IMR-90 (cell line): Measurements from ENCODE around the gene RECK. TPM values are rescaled to one million over a fixed set of nuclear protein-coding genes. Genes with fewer than 3 reads are reported as not detected.

Source experiments
- ATAC-seq: fragments of 200-7000 bp; cut with Tn5 transposase; 2 replicates; pipeline ENCODE4 v1.9.1; 2020; ENCODE audit warnings: low read depth, mild to moderate bottlenecking, moderate library complexity
- BruUV-seq: library from RNA; stranded (reverse); fragments of 400-500 nt; replicated peaks from 2 replicates; lab custom pipeline; 2021; lab: Mats Ljungman, UMichigan
- CTCF ChIA-PET: fragments of 300-600 bp; formaldehyde crosslinking; extraction: SDS; loops from one replicate; lab custom pipeline; 2021; ENCODE audit warnings: antibody characterized with exemption; lab: Yijun Ruan, JAX
- POLR2A ChIA-PET: fragments of 300-600 bp; sonication (Branson Sonifier 250); formaldehyde crosslinking; loops from one replicate; lab custom pipeline; 2022; ENCODE audit warnings: antibody characterized with exemption; ENCODE audit not compliant: unreplicated experiment; lab: Charles Lee
- DNase-seq: peaks from one replicate; pipeline ENCODE4 v3.0.0; 2013
- H2AFZ ChIP-seq: replicated peaks from 2 replicates; pipeline ENCODE3; 2013; ENCODE audit warnings: low read length, mild to moderate bottlenecking; ENCODE audit not compliant: poor library complexity
- H2AK5ac ChIP-seq: 2 replicates; pipeline ENCODE4 v1.6.1; 2013; ENCODE audit warnings: low read depth, low read length, inconsistent platforms
- H2AK9ac ChIP-seq: replicated peaks from 2 replicates; pipeline ENCODE3; 2013; ENCODE audit warnings: mild to moderate bottlenecking, low read depth, low read length, moderate library complexity; ENCODE audit not compliant: poor library complexity
- H2BK120ac ChIP-seq: 2 replicates; pipeline ENCODE4 v1.6.1; 2013; ENCODE audit warnings: low read depth, low read length, inconsistent platforms
- H2BK15ac ChIP-seq: 3 replicates; pipeline ENCODE4 v1.6.1; 2013; ENCODE audit warnings: low read depth, low read length, inconsistent platforms
- H2BK20ac ChIP-seq: 2 replicates; pipeline ENCODE4 v1.6.1; 2013; ENCODE audit warnings: low read depth, mild to moderate bottlenecking, inconsistent platforms, low read length, moderate library complexity
- H2BK5ac ChIP-seq: 2 replicates; pipeline ENCODE4 v1.6.1; 2013; ENCODE audit warnings: mild to moderate bottlenecking, low read depth, low read length, inconsistent platforms; ENCODE audit not compliant: poor library complexity, severe bottlenecking
- H3K14ac ChIP-seq: replicated peaks from 2 replicates; pipeline ENCODE4 v1.6.1; 2013; ENCODE audit warnings: low read depth, low read length, inconsistent platforms
- H3K18ac ChIP-seq: 2 replicates; pipeline ENCODE4 v1.6.1; 2013; ENCODE audit warnings: low read depth, low read length, control low read depth
- H3K23ac ChIP-seq: 2 replicates; pipeline ENCODE4 v1.6.1; 2013; ENCODE audit warnings: low read depth, low read length, inconsistent platforms
- H3K27ac ChIP-seq: 2 replicates; pipeline ENCODE4 v1.5.1; 2013; ENCODE audit warnings: mild to moderate bottlenecking, control low read depth, low read length; ENCODE audit not compliant: insufficient read depth
- H3K27me3 ChIP-seq: 2 replicates; pipeline ENCODE4 v1.6.1; 2013; ENCODE audit warnings: low read length; ENCODE audit not compliant: control insufficient read depth, insufficient read depth
- H3K36me3 ChIP-seq: 2 replicates; pipeline ENCODE4 v1.6.1; 2013; ENCODE audit warnings: low read length, mixed read lengths; ENCODE audit not compliant: control insufficient read depth, insufficient read depth
- H3K4ac ChIP-seq: 2 replicates; pipeline ENCODE4 v1.6.1; 2013; ENCODE audit warnings: low read depth, low read length, inconsistent platforms
- H3K4me1 ChIP-seq: 2 replicates; pipeline ENCODE4 v1.6.1; 2013; ENCODE audit warnings: low read length, mixed read lengths; ENCODE audit not compliant: control insufficient read depth, insufficient read depth
- H3K4me2 ChIP-seq: 2 replicates; pipeline ENCODE4 v1.6.1; 2013; ENCODE audit warnings: low read depth, mild to moderate bottlenecking, control low read depth, low read length, moderate library complexity
- H3K4me3 ChIP-seq: 2 replicates; pipeline ENCODE4 v1.5.1; 2013; ENCODE audit warnings: low read depth, mild to moderate bottlenecking, control low read depth, low read length, moderate library complexity; ENCODE audit not compliant: insufficient read depth
- H3K56ac ChIP-seq: 2 replicates; pipeline ENCODE4 v1.6.1; 2013; ENCODE audit warnings: low read length, inconsistent platforms; ENCODE audit not compliant: insufficient read depth; ENCODE audit errors: extremely low read depth
- H3K79me1 ChIP-seq, 2 experiments: 2 replicates each; pipeline ENCODE4 v1.6.1; 2013; ENCODE audit warnings: low read length in 2 of 2, inconsistent platforms in 1 of 2, low read depth in 1 of 2
- H3K9ac ChIP-seq: 2 replicates; pipeline ENCODE4 v1.6.1; 2013; ENCODE audit warnings: low read depth, low read length, control low read depth
- H3K9me1 ChIP-seq: 2 replicates; pipeline ENCODE4 v1.6.1; 2013; ENCODE audit warnings: low read length, inconsistent platforms; ENCODE audit not compliant: insufficient read depth
- H3K9me3 ChIP-seq: 2 replicates; pipeline ENCODE4 v1.6.1; 2013; ENCODE audit warnings: low read length; ENCODE audit not compliant: control insufficient read depth, insufficient read depth
- H4K20me1 ChIP-seq: 2 replicates; pipeline ENCODE4 v1.6.1; 2013; ENCODE audit warnings: low read length, inconsistent platforms; ENCODE audit not compliant: insufficient read depth
- H4K5ac ChIP-seq: 2 replicates; pipeline ENCODE4 v1.6.1; 2013; ENCODE audit warnings: mild to moderate bottlenecking, low read depth, low read length, control low read depth
- H4K8ac ChIP-seq, 2 experiments: 2 replicates each; pipeline ENCODE4 v1.6.1; 2013; ENCODE audit warnings: low read depth in 2 of 2, low read length in 2 of 2, control low read depth in 1 of 2, inconsistent platforms in 1 of 2
- H4K91ac ChIP-seq: 2 replicates; pipeline ENCODE4 v1.6.1; 2013; ENCODE audit warnings: low read depth, low read length, inconsistent platforms; ENCODE audit not compliant: insufficient read depth
- BHLHE40 ChIP-seq: fragments of 150-350 bp; IDR thresholded peaks from 2 replicates; pipeline ENCODE4 v1.6.1; 2016; ENCODE audit warnings: mild to moderate bottlenecking, low read depth, low read length
- CHD1 ChIP-seq: IDR thresholded peaks from 2 replicates; pipeline ENCODE4 v1.6.1; 2012; ENCODE audit warnings: low read depth, low read length, improper control_type of control experiment
- MAZ ChIP-seq: IDR thresholded peaks from 2 replicates; pipeline ENCODE4 v1.6.1; 2012; ENCODE audit warnings: low read depth, mild to moderate bottlenecking, low read length, improper control_type of control experiment, moderate library complexity, borderline replicate concordance
- POLR2A ChIP-seq: IDR thresholded peaks from 2 replicates; pipeline ENCODE4 v1.6.1; 2012; ENCODE audit warnings: mild to moderate bottlenecking, low read depth, low read length
- RAD21 ChIP-seq: IDR thresholded peaks from 2 replicates; pipeline ENCODE4 v1.6.1; 2012; ENCODE audit warnings: low read length, improper control_type of control experiment
- WGBS, 2 experiments: methylation state at CpG; one replicate each; pipeline versions ENCODE4 v1.1.5 to v1.1.7; 2013; ENCODE audit warnings: missing lambda C conversion rate in 2 of 2; ENCODE audit not compliant: insufficient read length in 1 of 2; ENCODE audit errors: extremely low coverage in 2 of 2; 5-methylcytosine and 5-hydroxymethylcytosine counted together
- dilution Hi-C: fragments of 300-500 bp; cut with HindIII; formaldehyde crosslinking; loops from one replicate; pipeline ENCODE4 v1.14.3; 2018; ENCODE audit warnings: low sequenced_read_pairs; ENCODE audit not compliant: unreplicated experiment
- in situ Hi-C: fragments of 300-500 bp; cut with MboI; formaldehyde crosslinking; loops from 3 replicates; pipeline ENCODE4 v1.14.3; 2019; ENCODE audit warnings: low sequenced_read_pairs, inconsistent platforms, mixed read lengths
- intact Hi-C: fragments of 100-400 bp; cut with micrococcal nuclease; formaldehyde crosslinking; loops from 2 replicates; pipeline ENCODE4 v1.10.0; 2022
- polyA plus RNA-seq, 3 experiments: library from polyadenylated mRNA; depleted of rRNA; stranded (reverse); fragments of >200 nt; gene quantifications; 2 replicates each; pipeline ENCODE4 v1.2.3, GENCODE V29; 2012; ENCODE audit warnings: low replicate concordance in 1 of 3
- total RNA-seq: library from RNA; depleted of rRNA; stranded (reverse); fragments of >200 nt; gene quantifications from 2 replicates; pipeline ENCODE4 v1.2.3, GENCODE V29; 2012

RECK gene
- total and polyA plus RNA-seq, 2 of the 4 experiments (the other 2 are of a cell fraction) = 23.5 to 44.0 TPM

DNA sequence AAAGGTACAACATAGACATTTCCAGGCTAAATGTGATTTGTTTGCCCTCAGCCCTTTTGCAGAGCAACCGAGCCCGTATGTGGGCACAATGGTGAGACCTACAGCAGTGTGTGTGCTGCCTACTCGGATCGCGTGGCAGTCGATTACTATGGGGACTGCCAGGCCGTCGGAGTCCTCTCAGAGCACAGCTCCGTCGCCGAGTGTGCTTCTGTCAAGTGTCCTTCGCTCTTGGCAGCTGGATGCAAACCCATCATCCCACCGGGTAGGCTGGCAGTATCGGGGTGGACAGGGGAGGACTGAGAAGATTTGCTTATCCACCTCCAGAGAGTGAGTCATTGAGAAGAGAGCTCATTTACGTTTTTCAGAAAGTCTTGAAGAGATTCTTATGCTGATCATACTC lies 82.0 kb downstream of the RECK start:
- peaks cover 4 to 15% of the 10 kb centered on the region in 2 experiments; a peak in 2 of 4 replicates for H3K79me1 ChIP-seq
- no peak overlapping the region for H3K56ac ChIP-seq
- 94% methylated on average over 2 of the region's 15 CpGs; no CpG with 5 or more reads in 1 of the 2 experiments for WGBS, 2 experiments
- no peak for TF ChIP-seq MAZ
- TF ChIP-seq POLR2A = no peak
- TF ChIP-seq BHLHE40 = no peak
- no peak for TF ChIP-seq CHD1
- no peak for TF ChIP-seq RAD21
- in situ Hi-C loops = no loop called here
- peak overlapping the region; percentile 9; the same call in 1 of the 2 replicates for H3K27ac ChIP-seq
- ChIA-PET CTCF (interaction anchor here (1.5 kb wide), 1 partner anchor 48 kb away, joined by 3 read pairs; no protein-coding TSS in a partner anchor), POLR2A (no interaction called here)
- H4K91ac ChIP-seq = no peak overlapping the region
- no peak overlapping the region for H4K5ac ChIP-seq
- BruUV-seq = no TSS peak
- H3K4me3 ChIP-seq = no peak overlapping the region
- no peak overlapping the region for H2AK9ac ChIP-seq
- peak overlapping the region; percentile 25 for H2AFZ ChIP-seq
- H3K9me1 ChIP-seq = peaks cover 7% of the 10 kb centered on the region
- H3K4ac ChIP-seq = no peak overlapping the region
- peaks cover 7% of the 10 kb centered on the region for H3K4me1 ChIP-seq
- H2BK15ac ChIP-seq = no peak overlapping the region
- no peak overlapping the region for H2BK120ac ChIP-seq
- no peak overlapping the region for H2BK20ac ChIP-seq
- intact Hi-C loops = no loop called here
- no peak overlapping the region for H3K9ac ChIP-seq
- H3K14ac ChIP-seq = no peak overlapping the region
- no peak overlapping the region for H2BK5ac ChIP-seq
- peaks cover 52% of the 10 kb centered on the region for H3K36me3 ChIP-seq
- H2AK5ac ChIP-seq = no peak overlapping the region
- H3K18ac ChIP-seq = no peak overlapping the region
- H4K20me1 ChIP-seq = no peaks in the 10 kb centered on the region
- dilution Hi-C loops = no loop called here
- ATAC-seq (peak; percentile 42; the same call in 1 of the 2 replicates), DNase-seq (peak; percentile 33)
- H3K4me2 ChIP-seq = no peak overlapping the region
- H3K9me3 ChIP-seq = no peaks in the 10 kb centered on the region
- no peaks in the 10 kb centered on the region for H3K27me3 ChIP-seq
- H4K8ac ChIP-seq = no peak overlapping the region
- no peak overlapping the region for H3K23ac ChIP-seq
